ENCODE measurements around the gene NOD2. TPM values are rescaled to one million over a fixed set of nuclear protein-coding genes. Genes with fewer than 3 reads are reported as not detected.

NOD2 gene
- total RNA-seq, 6 donors from 2014 or later: 8.5 to 27.2 (median 11.2) TPM

GRCh38 chr16:50665128-50665878, 28.1 kb upstream of the NOD2 start:
- H3K9me3 ChIP-seq: no peaks in the 10 kb centered on the region
- H3K27me3 ChIP-seq: no peaks in the 10 kb centered on the region
- H3K4me1 ChIP-seq: peaks cover 14 to 29% (median 20%) of the 10 kb centered on the region in 4 donors
- peak overlapping the region; percentile 30 to 57 (median 50) for H3K4me3 ChIP-seq
- TF ChIP-seq POLR2A (IDR thresholded peaks at IDR 0.05): no peak
- TF ChIP-seq POLR2AphosphoS5 (IDR thresholded peaks at IDR 0.05): peak in 1 of 2 donors; percentile 6
- TF ChIP-seq CTCF (IDR thresholded peaks at IDR 0.05): peak; percentile 81 to 94 (median 86)
- no peak for TF ChIP-seq EP300 (IDR thresholded peaks at IDR 0.05)
- peak; percentile 83 to 91 for DNase-seq
- 14 to 19% methylated on average over 26 to 36 of the region's 40 CpGs for WGBS, 2 donors
- peak; percentile 77 to 93 for ATAC-seq (ENCODE audit: low FRiP score in 2 of 2)
- peak overlapping the region; percentile 64 to 86 (median 76) for H3K27ac ChIP-seq
- H3K36me3 ChIP-seq: no peaks in the 10 kb centered on the region

- H3K4me3 ChIP-seq: peak overlapping the region in 1 of 4 donors; percentile 26
- no peaks in the 10 kb centered on the region for H3K36me3 ChIP-seq
- DNase-seq: no peak
- peak overlapping the region in 3 of 4 donors; percentile 27 to 72 (median 70) for H3K27ac ChIP-seq
- ATAC-seq (ENCODE audit: low FRiP score in 2 of 2): peak; percentile 7 to 38
- H3K27me3 ChIP-seq: no peaks in the 10 kb centered on the region
- H3K4me1 ChIP-seq: peaks cover 14 to 29% (median 20%) of the 10 kb centered on the region in 4 donors
- peaks cover 2 to 5% (median 4%) of the 10 kb centered on the region in 4 donors for H3K9me3 ChIP-seq
- 56 to 57% methylated on average over 9 of the region's 9 CpGs for WGBS, 2 donors
- TF ChIP-seq POLR2A (IDR thresholded peaks at IDR 0.05) (no peak), EP300 (IDR thresholded peaks at IDR 0.05) (no peak), CTCF (IDR thresholded peaks at IDR 0.05) (no peak), POLR2AphosphoS5 (IDR thresholded peaks at IDR 0.05) (no peak)
Observed at GRCh38 chr16:50666658-50667496, 26.5 kb upstream of the NOD2 start.

- Histone ChIP-seq H3K4me3 (no peak overlapping the region), H3K9me3 (peaks cover 5 to 13% (median 11%) of the 10 kb centered on the region in 4 donors), H3K27ac (peak overlapping the region in 3 of 4 donors; percentile 14 to 72 (median 70)), H3K27me3 (no peaks in the 10 kb centered on the region), H3K4me1 (peaks cover 14 to 29% (median 20%) of the 10 kb centered on the region in 4 donors), H3K36me3 (peaks cover 0 to under 1% (median 0%) of the 10 kb centered on the region in 4 donors)
- 87 to 90% methylated on average over 12 to 21 of the region's 21 CpGs for WGBS, 2 donors
- ATAC-seq (ENCODE audit: low FRiP score in 2 of 2) (no peak), DNase-seq (no peak)
- TF ChIP-seq CTCF (IDR thresholded peaks at IDR 0.05) (no peak), POLR2A (IDR thresholded peaks at IDR 0.05) (no peak), POLR2AphosphoS5 (IDR thresholded peaks at IDR 0.05) (no peak), EP300 (IDR thresholded peaks at IDR 0.05) (no peak)
Observed at GRCh38 chr16:50667497-50668367, 25.7 kb upstream of the NOD2 start.

GRCh38 chr16:50668368-50669008, 24.9 kb upstream of the NOD2 start:
- TF ChIP-seq POLR2AphosphoS5 (IDR thresholded peaks at IDR 0.05) (peak in 1 of 2 donors; percentile 37), CTCF (IDR thresholded peaks at IDR 0.05) (peak in 2 of 6 experiments; percentile 18 to 28), POLR2A (IDR thresholded peaks at IDR 0.05) (peak in 1 of 4 donors; percentile 15), EP300 (IDR thresholded peaks at IDR 0.05) (no peak)
- peaks cover 14 to 29% (median 20%) of the 10 kb centered on the region in 4 donors for H3K4me1 ChIP-seq
- ATAC-seq (ENCODE audit: low FRiP score in 2 of 2) (peak in 1 of 2 donors; percentile 75), DNase-seq (peak in 1 of 2 donors; percentile 80)
- H3K27ac ChIP-seq: peak overlapping the region in 3 of 4 donors; percentile 14 to 72 (median 70)
- H3K36me3 ChIP-seq: peaks cover 0 to 8% (median 6%) of the 10 kb centered on the region in 4 donors
- 57 to 58% methylated on average over 4 to 5 of the region's 5 CpGs for WGBS, 2 donors
- H3K9me3 ChIP-seq: peaks cover 5 to 20% (median 16%) of the 10 kb centered on the region in 4 donors
- H3K4me3 ChIP-seq: no peak overlapping the region
- H3K27me3 ChIP-seq: no peaks in the 10 kb centered on the region

Measured in upper lobe of left lung (tissue), 6 donors.